ENCODE data around the gene CATSPERE.
A peak's percentile ranks its signal among the peaks of the same experiment; 100 is the strongest.

Gene CATSPERE

GRCh38 chr1:244642526-244642925 lies 181.5 kb downstream of the CATSPERE start:
- no peak for DNase-seq
- Histone ChIP-seq H3K4me3 (ENCODE audit: low read length) (no peak overlapping the region), H3K79me2 (ENCODE audit: control insufficient read depth, insufficient read depth, low read length) (no peaks in the 10 kb centered on the region), H4K5ac (ENCODE audit: low read length) (no peak overlapping the region), H3K56ac (ENCODE audit: low read length) (no peak overlapping the region), H2AK5ac (ENCODE audit: low read length) (no peak overlapping the region), H4K8ac (ENCODE audit: low read depth, low read length) (no peak overlapping the region), H3K23ac (ENCODE audit: low read length) (no peak overlapping the region), H3K36me3 (ENCODE audit: control insufficient read depth, insufficient read depth, low read length) (no peaks in the 10 kb centered on the region), H3K79me1 (ENCODE audit: low read length) (no peaks in the 10 kb centered on the region), H3K4me1 (ENCODE audit: control insufficient read depth, low read depth, low read length) (no peaks in the 10 kb centered on the region), H3K18ac (ENCODE audit: low read length) (no peak overlapping the region), H2BK5ac (ENCODE audit: low read length) (no peak overlapping the region), H3K27me3 (ENCODE audit: insufficient read depth, low read length, poor library complexity) (no peaks in the 10 kb centered on the region), H3K4ac (ENCODE audit: low read depth, low read length) (no peak overlapping the region), H2BK120ac (ENCODE audit: low read depth, low read length) (no peak overlapping the region), H3K27ac (ENCODE audit: low read depth, low read length) (no peak overlapping the region), H3K4me2 (ENCODE audit: low read length) (no peak overlapping the region), H2BK15ac (replicated peaks; ENCODE audit: low read depth) (no peak overlapping the region), H3K9ac (ENCODE audit: low read length) (no peak overlapping the region)
- WGBS (ENCODE audit: extremely low coverage, insufficient coverage, low lambda C conversion rate) = no CpG with 5 or more reads among the region's 16 CpGs

GRCh38 chr1:244642988-244643387 lies 181.9 kb downstream of the CATSPERE start:
- no peaks in the 10 kb centered on the region for H3K4me1 ChIP-seq (ENCODE audit: control insufficient read depth, low read depth, low read length)
- no peak overlapping the region for H2BK5ac ChIP-seq (ENCODE audit: low read length)
- H4K8ac ChIP-seq (ENCODE audit: low read depth, low read length) = no peak overlapping the region
- no peak overlapping the region for H2BK120ac ChIP-seq (ENCODE audit: low read depth, low read length)
- WGBS (ENCODE audit: extremely low coverage, insufficient coverage, low lambda C conversion rate) = no CpG with 5 or more reads among the region's 14 CpGs
- H2AK5ac ChIP-seq (ENCODE audit: low read length) = no peak overlapping the region
- no peaks in the 10 kb centered on the region for H3K27me3 ChIP-seq (ENCODE audit: insufficient read depth, low read length, poor library complexity)
- no peak overlapping the region for H3K4ac ChIP-seq (ENCODE audit: low read depth, low read length)
- H2BK15ac ChIP-seq (replicated peaks; ENCODE audit: low read depth) = no peak overlapping the region
- H3K36me3 ChIP-seq (ENCODE audit: control insufficient read depth, insufficient read depth, low read length) = no peaks in the 10 kb centered on the region
- no peak overlapping the region for H3K9ac ChIP-seq (ENCODE audit: low read length)
- H3K4me2 ChIP-seq (ENCODE audit: low read length) = no peak overlapping the region
- no peaks in the 10 kb centered on the region for H3K79me1 ChIP-seq (ENCODE audit: low read length)
- H4K5ac ChIP-seq (ENCODE audit: low read length) = no peak overlapping the region
- no peak overlapping the region for H3K4me3 ChIP-seq (ENCODE audit: low read length)
- no peak overlapping the region for H3K56ac ChIP-seq (ENCODE audit: low read length)
- H3K18ac ChIP-seq (ENCODE audit: low read length) = no peak overlapping the region
- H3K27ac ChIP-seq (ENCODE audit: low read depth, low read length) = no peak overlapping the region
- H3K79me2 ChIP-seq (ENCODE audit: control insufficient read depth, insufficient read depth, low read length) = no peaks in the 10 kb centered on the region
- no peak for DNase-seq
- H3K23ac ChIP-seq (ENCODE audit: low read length) = no peak overlapping the region

- H3K27ac ChIP-seq (ENCODE audit: low read depth, low read length) = no peak overlapping the region
- no peak overlapping the region for H3K9ac ChIP-seq (ENCODE audit: low read length)
- no peaks in the 10 kb centered on the region for H3K4me1 ChIP-seq (ENCODE audit: control insufficient read depth, low read depth, low read length)
- no peak overlapping the region for H3K4ac ChIP-seq (ENCODE audit: low read depth, low read length)
- H3K79me1 ChIP-seq (ENCODE audit: low read length) = no peaks in the 10 kb centered on the region
- no peak overlapping the region for H2BK120ac ChIP-seq (ENCODE audit: low read depth, low read length)
- no peak overlapping the region for H4K5ac ChIP-seq (ENCODE audit: low read length)
- no peak for DNase-seq
- no CpG with 5 or more reads among the region's 6 CpGs for WGBS (ENCODE audit: extremely low coverage, insufficient coverage, low lambda C conversion rate)
- H3K23ac ChIP-seq (ENCODE audit: low read length) = no peak overlapping the region
- no peak overlapping the region for H2BK5ac ChIP-seq (ENCODE audit: low read length)
- no peak overlapping the region for H2AK5ac ChIP-seq (ENCODE audit: low read length)
- no peak overlapping the region for H3K56ac ChIP-seq (ENCODE audit: low read length)
- H3K18ac ChIP-seq (ENCODE audit: low read length) = no peak overlapping the region
- no peak overlapping the region for H2BK15ac ChIP-seq (replicated peaks; ENCODE audit: low read depth)
- H3K4me3 ChIP-seq (ENCODE audit: low read length) = no peak overlapping the region
- no peak overlapping the region for H3K4me2 ChIP-seq (ENCODE audit: low read length)
- no peaks in the 10 kb centered on the region for H3K36me3 ChIP-seq (ENCODE audit: control insufficient read depth, insufficient read depth, low read length)
- no peaks in the 10 kb centered on the region for H3K27me3 ChIP-seq (ENCODE audit: insufficient read depth, low read length, poor library complexity)
- no peak overlapping the region for H4K8ac ChIP-seq (ENCODE audit: low read depth, low read length)
- H3K79me2 ChIP-seq (ENCODE audit: control insufficient read depth, insufficient read depth, low read length) = no peaks in the 10 kb centered on the region
These were observed 184.3 kb downstream of the CATSPERE start for GRCh38 chr1:244645414-244645813.

- Histone ChIP-seq H4K8ac (ENCODE audit: low read depth, low read length) (no peak overlapping the region), H3K27me3 (ENCODE audit: insufficient read depth, low read length, poor library complexity) (no peaks in the 10 kb centered on the region), H3K4me3 (ENCODE audit: low read length) (no peak overlapping the region), H2BK15ac (replicated peaks; ENCODE audit: low read depth) (no peak overlapping the region), H3K79me2 (ENCODE audit: control insufficient read depth, insufficient read depth, low read length) (no peaks in the 10 kb centered on the region), H3K23ac (ENCODE audit: low read length) (no peak overlapping the region), H3K4me2 (ENCODE audit: low read length) (no peak overlapping the region), H3K18ac (ENCODE audit: low read length) (no peak overlapping the region), H3K4ac (ENCODE audit: low read depth, low read length) (no peak overlapping the region), H3K56ac (ENCODE audit: low read length) (no peak overlapping the region), H2BK120ac (ENCODE audit: low read depth, low read length) (no peak overlapping the region), H2AK5ac (ENCODE audit: low read length) (no peak overlapping the region), H3K9ac (ENCODE audit: low read length) (no peak overlapping the region), H3K27ac (ENCODE audit: low read depth, low read length) (no peak overlapping the region), H3K79me1 (ENCODE audit: low read length) (no peaks in the 10 kb centered on the region), H4K5ac (ENCODE audit: low read length) (no peak overlapping the region), H3K36me3 (ENCODE audit: control insufficient read depth, insufficient read depth, low read length) (no peaks in the 10 kb centered on the region), H2BK5ac (ENCODE audit: low read length) (no peak overlapping the region), H3K4me1 (ENCODE audit: control insufficient read depth, low read depth, low read length) (no peaks in the 10 kb centered on the region)
- no peak for DNase-seq
- WGBS (ENCODE audit: extremely low coverage, insufficient coverage, low lambda C conversion rate) = no CpG with 5 or more reads among the region's 6 CpGs
These were observed 184.8 kb downstream of the CATSPERE start for GRCh38 chr1:244645890-244646289.

GRCh38 chr1:244647819-244648218 lies 186.7 kb downstream of the CATSPERE start:
- Histone ChIP-seq H2BK15ac (replicated peaks; ENCODE audit: low read depth) (no peak overlapping the region), H3K4me3 (ENCODE audit: low read length) (no peak overlapping the region), H3K23ac (ENCODE audit: low read length) (no peak overlapping the region), H2BK5ac (ENCODE audit: low read length) (no peak overlapping the region), H2BK120ac (ENCODE audit: low read depth, low read length) (no peak overlapping the region), H3K27me3 (ENCODE audit: insufficient read depth, low read length, poor library complexity) (no peaks in the 10 kb centered on the region), H3K18ac (ENCODE audit: low read length) (no peak overlapping the region), H4K8ac (ENCODE audit: low read depth, low read length) (no peak overlapping the region), H3K79me2 (ENCODE audit: control insufficient read depth, insufficient read depth, low read length) (no peaks in the 10 kb centered on the region), H3K4me1 (ENCODE audit: control insufficient read depth, low read depth, low read length) (peaks cover 3% of the 10 kb centered on the region), H3K79me1 (ENCODE audit: low read length) (no peaks in the 10 kb centered on the region), H3K9ac (ENCODE audit: low read length) (no peak overlapping the region), H3K4ac (ENCODE audit: low read depth, low read length) (no peak overlapping the region), H3K4me2 (ENCODE audit: low read length) (no peak overlapping the region), H3K56ac (ENCODE audit: low read length) (no peak overlapping the region), H4K5ac (ENCODE audit: low read length) (no peak overlapping the region), H3K36me3 (ENCODE audit: control insufficient read depth, insufficient read depth, low read length) (no peaks in the 10 kb centered on the region), H2AK5ac (ENCODE audit: low read length) (no peak overlapping the region), H3K27ac (ENCODE audit: low read depth, low read length) (no peak overlapping the region)
- peak; percentile 59 for DNase-seq
- WGBS (ENCODE audit: extremely low coverage, insufficient coverage, low lambda C conversion rate) = no CpG with 5 or more reads among the region's 6 CpGs

GRCh38 chr1:244651956-244652622 lies 191.0 kb downstream of the CATSPERE start:
- no peak overlapping the region for H2BK15ac ChIP-seq (replicated peaks; ENCODE audit: low read depth)
- DNase-seq = no peak
- no peaks in the 10 kb centered on the region for H3K36me3 ChIP-seq (ENCODE audit: control insufficient read depth, insufficient read depth, low read length)
- WGBS (ENCODE audit: extremely low coverage, insufficient coverage, low lambda C conversion rate) = no CpG with 5 or more reads among the region's 15 CpGs
- H2AK5ac ChIP-seq (ENCODE audit: low read length) = no peak overlapping the region
- H3K27me3 ChIP-seq (ENCODE audit: insufficient read depth, low read length, poor library complexity) = no peaks in the 10 kb centered on the region
- H3K79me2 ChIP-seq (ENCODE audit: control insufficient read depth, insufficient read depth, low read length) = peaks cover 31% of the 10 kb centered on the region
- no peak overlapping the region for H4K5ac ChIP-seq (ENCODE audit: low read length)
- no peak overlapping the region for H3K23ac ChIP-seq (ENCODE audit: low read length)
- H3K4me3 ChIP-seq (ENCODE audit: low read length) = peak overlapping the region; percentile 27
- no peak overlapping the region for H2BK5ac ChIP-seq (ENCODE audit: low read length)
- H3K27ac ChIP-seq (ENCODE audit: low read depth, low read length) = no peak overlapping the region
- H4K8ac ChIP-seq (ENCODE audit: low read depth, low read length) = no peak overlapping the region
- peak overlapping the region; percentile 52 for H3K18ac ChIP-seq (ENCODE audit: low read length)
- no peak overlapping the region for H3K4ac ChIP-seq (ENCODE audit: low read depth, low read length)
- H3K4me1 ChIP-seq (ENCODE audit: control insufficient read depth, low read depth, low read length) = peaks cover 5% of the 10 kb centered on the region
- H3K9ac ChIP-seq (ENCODE audit: low read length) = peak overlapping the region; percentile 63
- H2BK120ac ChIP-seq (ENCODE audit: low read depth, low read length) = no peak overlapping the region
- peaks cover 9% of the 10 kb centered on the region for H3K79me1 ChIP-seq (ENCODE audit: low read length)
- peak overlapping the region; percentile 14 for H3K4me2 ChIP-seq (ENCODE audit: low read length)
- peak overlapping the region; percentile 59 for H3K56ac ChIP-seq (ENCODE audit: low read length)

All from mesendoderm (in vitro differentiated cells).